ENCODE results near the gene PRELID3B. TPM values are rescaled to one million over a fixed set of nuclear protein-coding genes. Genes with fewer than 3 reads are reported as not detected.

Gene PRELID3B
- total and polyA plus RNA-seq, 10 of the 15 experiments (the other 5 are each of a cell fraction or from before 2014, with no cell fraction given) = 72.5 to 151 (median 124) TPM

GRCh38 chr20:59007665-59008511 lies 34.7 kb downstream of the PRELID3B start (continued):
- 0 out of 2 replicates have a peak, but pooled peaks have one; percentile 31 for TF ChIP-seq ZBTB33 (IDR thresholded peaks at IDR 0.05)
- no peak for TF ChIP-seq ZBTB40 (IDR thresholded peaks at IDR 0.05; ENCODE audit: borderline replicate concordance)
- peak; percentile 79; the same call in 1 of the 2 replicates for TF ChIP-seq YY1 (IDR thresholded peaks at IDR 0.05; ENCODE audit: low read depth, low read length)
- peak; percentile 94 for TF ChIP-seq TBL1XR1 (IDR thresholded peaks at IDR 0.05; ENCODE audit: low read depth, low read length)
- 0 out of 2 replicates have a peak, but pooled peaks have one; percentile 55 for TF ChIP-seq CHD1 (IDR thresholded peaks at IDR 0.05; ENCODE audit: low read depth, low read length)
- peak; percentile 88 for TF ChIP-seq GATAD2B (conservative IDR thresholded peaks at IDR 0.05; ENCODE audit: low read depth)
- peak; percentile 34 for TF ChIP-seq USF1 (IDR thresholded peaks at IDR 0.05; ENCODE audit: borderline replicate concordance, extremely low read length, insufficient read depth, low read depth, low read length)
- TF ChIP-seq MEF2A (IDR thresholded peaks at IDR 0.05; ENCODE audit: insufficient read depth, low read depth, low read length) = peak; percentile 75; the same call in 1 of the 2 replicates
- no peak for TF ChIP-seq POLR2A (IDR thresholded peaks at IDR 0.05; ENCODE audit: low read depth, low read length)
- TF ChIP-seq NRF1 (conservative IDR thresholded peaks at IDR 0.05; ENCODE audit: low read depth, low read length) = no peak
- TF ChIP-seq, protein P1, sequence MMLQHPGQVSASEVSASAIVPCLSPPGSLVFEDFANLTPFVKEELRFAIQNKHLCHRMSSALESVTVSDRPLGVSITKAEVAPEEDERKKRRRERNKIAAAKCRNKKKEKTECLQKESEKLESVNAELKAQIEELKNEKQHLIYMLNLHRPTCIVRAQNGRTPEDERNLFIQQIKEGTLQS (IDR thresholded peaks at IDR 0.05; ENCODE audit: borderline replicate concordance, extremely low read depth, low read depth, low read length) = no peak
- TF ChIP-seq, protein P2, sequence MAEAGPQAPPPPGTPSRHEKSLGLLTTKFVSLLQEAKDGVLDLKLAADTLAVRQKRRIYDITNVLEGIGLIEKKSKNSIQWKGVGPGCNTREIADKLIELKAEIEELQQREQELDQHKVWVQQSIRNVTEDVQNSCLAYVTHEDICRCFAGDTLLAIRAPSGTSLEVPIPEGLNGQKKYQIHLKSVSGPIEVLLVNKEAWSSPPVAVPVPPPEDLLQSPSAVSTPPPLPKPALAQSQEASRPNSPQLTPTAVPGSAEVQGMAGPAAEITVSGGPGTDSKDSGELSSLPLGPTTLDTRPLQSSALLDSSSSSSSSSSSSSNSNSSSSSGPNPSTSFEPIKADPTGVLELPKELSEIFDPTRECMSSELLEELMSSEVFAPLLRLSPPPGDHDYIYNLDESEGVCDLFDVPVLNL (IDR thresholded peaks at IDR 0.05; ENCODE audit: low read depth, low read length) = no peak
- TF ChIP-seq CREB1 (IDR thresholded peaks at IDR 0.05; ENCODE audit: low read depth) = peak; percentile 64
- no peak; the same call in 1 of the 2 replicates for TF ChIP-seq STAT3 (IDR thresholded peaks at IDR 0.05; ENCODE audit: low read depth, low read length)
- 0 out of 2 replicates have a peak, but pooled peaks have one; percentile 12 for TF ChIP-seq ESRRA (IDR thresholded peaks at IDR 0.05; ENCODE audit: low read length)
- TF ChIP-seq, protein P3, sequence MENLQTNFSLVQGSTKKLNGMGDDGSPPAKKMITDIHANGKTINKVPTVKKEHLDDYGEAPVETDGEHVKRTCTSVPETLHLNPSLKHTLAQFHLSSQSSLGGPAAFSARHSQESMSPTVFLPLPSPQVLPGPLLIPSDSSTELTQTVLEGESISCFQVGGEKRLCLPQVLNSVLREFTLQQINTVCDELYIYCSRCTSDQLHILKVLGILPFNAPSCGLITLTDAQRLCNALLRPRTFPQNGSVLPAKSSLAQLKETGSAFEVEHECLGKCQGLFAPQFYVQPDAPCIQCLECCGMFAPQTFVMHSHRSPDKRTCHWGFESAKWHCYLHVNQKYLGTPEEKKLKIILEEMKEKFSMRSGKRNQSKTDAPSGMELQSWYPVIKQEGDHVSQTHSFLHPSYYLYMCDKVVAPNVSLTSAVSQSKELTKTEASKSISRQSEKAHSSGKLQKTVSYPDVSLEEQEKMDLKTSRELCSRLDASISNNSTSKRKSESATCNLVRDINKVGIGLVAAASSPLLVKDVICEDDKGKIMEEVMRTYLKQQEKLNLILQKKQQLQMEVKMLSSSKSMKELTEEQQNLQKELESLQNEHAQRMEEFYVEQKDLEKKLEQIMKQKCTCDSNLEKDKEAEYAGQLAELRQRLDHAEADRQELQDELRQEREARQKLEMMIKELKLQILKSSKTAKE (IDR thresholded peaks at IDR 0.05; ENCODE audit: low read depth, poor library complexity, severe bottlenecking) = peak; percentile 70
